NK-92 (cell line): ENCODE measurements around the gene RNF144A.

Source experiments
- DNase-seq: peaks from one replicate; lab custom pipeline; 2025; ENCODE audit not compliant: unreplicated experiment; lab: John Stamatoyannopoulos, UW

The RNF144A gene

DNA sequence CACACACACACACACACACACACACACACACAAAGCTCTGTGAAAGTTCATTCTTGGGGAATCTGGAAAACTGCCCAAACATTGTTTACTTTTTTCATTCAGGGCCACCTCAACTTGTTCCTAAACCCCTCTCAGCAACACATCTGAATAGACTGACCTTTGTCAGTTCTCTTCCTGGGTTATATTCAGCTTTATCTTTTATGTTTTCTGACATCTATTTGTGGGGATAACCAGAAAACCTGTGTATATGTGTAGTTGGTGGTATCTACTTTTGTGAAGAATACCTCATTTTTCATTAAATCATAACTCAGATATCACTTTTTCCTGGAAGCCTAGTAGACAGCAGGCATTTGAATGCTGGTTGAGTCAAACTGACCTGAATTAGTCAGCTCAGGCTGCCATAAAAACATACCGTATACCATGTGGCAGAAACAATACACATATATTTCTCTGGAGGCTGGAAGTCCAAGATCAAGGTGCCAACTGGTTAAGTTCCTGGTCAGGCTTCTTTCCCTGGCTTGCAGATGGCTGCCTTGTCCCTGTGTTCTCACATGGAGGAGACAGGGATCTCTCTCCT, 11.0 kb upstream of the RNF144A start:
- no peak for DNase-seq

DNA sequence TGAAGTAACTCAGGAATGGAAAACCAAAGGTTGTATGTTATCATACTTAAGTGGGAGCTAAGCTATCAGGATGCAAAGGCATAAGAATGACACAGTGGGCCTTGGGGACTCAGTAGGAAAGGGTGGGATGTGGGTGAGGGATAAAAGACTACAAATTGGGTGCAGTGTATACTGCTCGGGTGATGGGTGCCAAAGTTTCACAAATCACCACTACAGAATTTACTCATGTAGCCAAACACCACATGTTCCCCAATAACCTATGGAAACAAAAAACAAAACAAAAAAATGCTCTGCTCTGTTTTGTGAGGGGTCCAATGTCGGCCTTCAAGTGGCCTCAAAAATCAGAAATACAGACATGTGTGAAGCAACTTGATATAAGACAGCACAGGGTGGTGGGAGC, 8.9 kb upstream of the RNF144A start:
- no peak for DNase-seq

DNA sequence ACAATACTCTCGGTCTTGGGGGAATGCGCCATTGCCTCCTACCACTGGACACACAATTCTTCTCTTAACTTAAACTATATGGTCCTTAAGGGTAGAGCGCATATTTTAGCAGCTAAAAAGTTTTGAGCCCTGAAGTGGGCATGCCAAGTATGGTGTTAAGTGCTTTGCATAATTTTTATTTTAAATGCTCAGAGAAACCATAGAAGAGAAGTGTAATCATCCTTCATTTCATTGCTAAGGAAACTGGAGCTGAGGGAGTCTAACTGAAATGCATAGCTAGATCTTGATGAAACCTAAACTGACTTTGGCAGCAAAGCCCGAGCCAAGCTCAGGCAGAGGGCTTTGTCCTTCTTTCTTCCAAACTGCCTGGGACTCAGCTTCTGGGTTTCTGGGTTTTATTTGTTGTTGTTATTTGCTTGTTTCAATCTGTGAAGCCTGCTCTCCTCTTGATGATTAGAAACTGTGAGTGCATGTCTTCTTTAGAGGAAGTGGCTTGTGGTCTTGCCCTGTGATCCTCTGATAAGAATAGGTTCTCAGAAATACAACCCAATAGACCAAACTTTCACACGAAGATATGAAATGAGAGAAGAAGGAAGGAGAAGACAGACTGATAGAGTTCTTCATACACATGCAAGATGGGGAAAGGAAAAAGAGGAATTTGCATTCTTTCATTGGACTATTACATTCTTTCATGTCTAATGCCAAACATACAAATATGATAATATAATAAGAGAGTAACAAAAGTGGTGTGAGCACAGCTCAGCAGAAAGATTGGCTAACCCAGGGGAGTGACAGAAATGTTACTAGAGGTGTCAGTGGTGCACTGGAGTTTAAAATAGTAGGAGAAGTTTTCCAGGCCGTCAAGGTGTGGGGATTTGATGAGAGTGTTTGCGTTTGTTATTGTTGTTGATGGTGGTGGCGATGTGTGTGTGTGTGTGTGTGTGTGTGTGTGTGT, 7.5 kb upstream of the RNF144A start:
- DNase-seq: no peak

DNA sequence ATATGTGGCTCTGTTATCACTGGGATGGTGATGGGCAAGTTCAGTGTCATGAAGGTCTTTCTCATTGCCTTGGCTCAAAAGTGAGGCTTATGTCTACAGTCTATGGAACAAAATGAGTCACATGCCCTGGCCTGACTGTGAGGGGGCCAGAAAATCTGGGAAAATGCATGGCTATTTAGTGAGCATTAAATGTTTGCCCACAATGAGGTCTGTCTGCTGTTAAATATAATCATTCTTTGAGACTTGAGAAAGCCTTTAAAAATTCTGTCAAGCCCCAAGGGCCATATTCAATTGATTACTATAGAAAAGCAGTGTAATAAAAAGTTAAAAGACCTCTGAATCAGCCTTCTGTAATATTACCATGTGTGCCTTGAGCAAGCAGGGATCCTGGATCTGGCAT, 5.5 kb upstream of the RNF144A start:
- DNase-seq: no peak

- no peak for DNase-seq
Observed at GRCh38 chr2:6913415-6914157, 3.6 kb upstream of the RNF144A start.

DNA sequence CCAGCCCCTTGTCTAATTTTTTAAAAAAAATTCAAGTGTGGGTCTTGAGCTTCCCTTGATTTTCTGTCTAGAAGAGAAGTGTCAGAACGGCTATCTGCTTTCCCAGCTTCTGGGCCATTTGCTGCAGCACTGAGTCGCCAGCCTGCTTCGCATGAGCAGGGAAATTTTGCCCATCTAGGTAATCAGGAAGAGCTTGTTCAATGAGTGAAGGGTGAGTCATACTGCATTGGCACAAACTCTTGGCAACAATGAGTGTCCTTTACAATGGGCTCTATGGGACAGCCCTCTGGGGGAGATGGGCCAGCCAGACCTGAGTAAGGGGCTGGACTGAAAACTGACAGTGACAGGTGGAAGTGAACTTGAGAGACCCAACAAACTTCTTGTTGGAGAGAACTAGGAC, 2.4 kb upstream of the RNF144A start:
- DNase-seq: no peak

DNA sequence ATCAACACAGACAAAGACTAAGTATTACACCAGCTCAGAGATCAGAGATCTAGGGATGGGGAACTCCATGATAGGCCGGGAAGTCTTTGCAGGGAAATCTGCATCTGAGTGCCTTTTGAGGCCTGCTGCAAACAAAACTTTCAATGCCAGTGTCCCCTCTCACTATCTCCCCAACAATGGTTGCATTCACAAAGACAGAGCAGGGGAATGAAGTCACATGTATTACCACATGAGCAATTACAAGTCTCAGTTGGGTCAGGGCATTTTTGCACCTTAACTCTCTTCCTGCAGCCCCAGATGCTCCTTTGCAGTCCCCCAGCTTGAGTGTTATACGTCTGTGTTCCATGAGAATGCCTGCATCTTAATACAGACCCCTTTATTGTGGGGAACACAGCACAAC, 1.8 kb upstream of the RNF144A start:
- no peak for DNase-seq

GRCh38 chr2:6916224-6916623, 988 bp upstream of the RNF144A start:
- DNase-seq: no peak

DNA sequence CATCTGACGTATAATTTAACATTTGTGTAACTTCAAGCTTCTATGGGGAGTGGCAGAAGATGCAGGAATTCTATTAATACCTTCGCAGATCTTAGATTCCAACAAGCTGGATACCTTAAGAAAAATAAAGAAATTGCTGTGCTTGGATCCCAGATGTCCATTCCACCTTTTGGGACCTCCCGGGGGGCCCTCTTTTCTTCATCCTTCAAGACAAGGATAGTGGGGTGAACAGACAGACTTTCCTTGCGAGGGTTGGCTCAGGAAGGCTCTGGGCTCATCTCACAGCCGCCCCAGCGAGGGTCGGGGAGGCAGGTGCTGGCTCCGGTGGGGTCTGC, 509 bp upstream of the RNF144A start:
- DNase-seq: no peak

DNA sequence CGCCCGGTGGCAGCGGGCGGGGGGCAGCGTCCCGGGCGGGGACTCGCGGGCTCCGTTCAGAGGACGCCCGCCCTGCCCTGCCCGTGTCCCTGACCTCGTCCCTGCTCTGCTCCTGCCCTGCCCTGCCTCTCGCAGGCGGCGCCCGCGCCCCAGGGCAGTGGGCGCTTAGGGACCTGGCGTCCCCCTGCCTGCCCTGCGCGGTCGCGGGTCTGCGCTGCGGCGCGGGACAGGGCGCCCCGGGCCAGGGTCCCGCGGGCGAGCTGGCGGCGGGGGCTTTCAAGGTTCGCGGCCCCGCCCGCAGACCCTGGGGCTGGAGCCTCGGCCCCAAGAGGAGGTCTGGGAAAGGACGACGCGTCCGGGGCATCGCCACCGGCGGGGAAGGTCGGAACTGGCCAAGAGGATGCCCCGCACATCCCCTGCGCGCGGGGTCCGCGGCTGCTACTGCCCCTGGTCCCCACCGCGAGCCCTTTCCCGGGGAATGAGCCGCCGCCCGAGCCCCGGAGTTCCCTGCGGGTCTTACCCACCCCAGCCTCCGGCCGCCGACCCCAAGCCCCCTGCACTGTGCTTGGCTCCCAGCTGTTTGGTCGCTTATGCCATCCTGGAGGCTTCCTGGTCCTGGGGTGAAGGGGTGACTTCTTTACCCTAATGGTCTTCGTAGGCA, 679 bp downstream of the RNF144A start:
- DNase-seq: no peak

DNA sequence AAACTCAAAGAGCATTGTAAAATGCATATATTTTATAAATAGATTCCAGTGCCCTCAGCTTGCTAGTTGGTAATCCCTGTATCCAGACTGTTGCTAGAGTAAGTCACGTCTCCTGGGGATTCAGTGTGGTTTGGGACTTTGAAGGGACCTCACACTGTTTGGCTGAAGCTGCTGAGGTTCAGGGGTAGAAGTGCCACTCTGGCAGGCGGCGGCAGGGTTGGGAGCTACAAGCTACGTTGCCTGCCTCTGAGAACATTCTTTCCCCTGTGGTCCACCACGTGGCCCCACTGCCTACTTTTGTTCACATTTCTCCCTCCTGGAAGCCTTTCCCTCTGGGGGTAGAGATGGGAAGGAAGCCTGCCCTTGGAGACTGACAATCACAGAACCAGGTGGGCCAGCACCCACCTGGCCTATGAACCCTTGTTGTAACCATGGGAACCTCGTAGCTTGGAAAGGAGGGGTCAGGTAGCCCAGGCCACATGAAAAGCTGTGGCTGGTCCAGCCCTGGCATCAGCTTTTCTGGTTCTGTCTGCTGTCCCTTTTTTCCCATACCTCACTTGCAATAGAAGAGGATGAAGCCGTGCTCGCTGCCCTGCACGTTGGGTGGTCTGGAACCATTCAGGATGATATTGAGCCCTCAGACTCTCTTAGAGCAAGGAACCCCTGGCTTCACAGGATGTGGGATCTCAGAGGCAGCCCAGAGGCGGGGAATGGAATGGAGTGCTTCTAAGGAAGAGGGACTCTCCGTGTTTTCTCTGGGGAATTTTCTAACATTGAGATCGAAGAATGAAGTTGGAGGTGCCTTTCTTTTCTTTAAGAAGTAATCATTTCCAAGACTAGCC, 2.9 kb downstream of the RNF144A start:
- DNase-seq: no peak

DNA sequence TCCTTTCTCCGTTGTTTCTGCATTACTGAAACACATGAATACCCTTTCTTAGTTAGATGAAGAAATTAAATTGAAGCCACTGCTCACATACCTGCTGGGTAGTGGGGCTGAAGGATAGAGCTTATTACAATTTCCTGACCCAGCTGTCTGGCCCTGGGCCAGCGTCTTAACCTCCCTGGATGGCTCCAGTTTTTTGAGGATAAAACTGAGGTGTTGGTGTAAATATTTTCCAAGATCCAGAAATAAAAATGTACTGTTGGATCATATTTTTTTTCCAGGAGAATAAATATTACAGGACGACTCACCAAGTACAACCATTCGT, 3.5 kb downstream of the RNF144A start:
- DNase-seq: no peak

DNA sequence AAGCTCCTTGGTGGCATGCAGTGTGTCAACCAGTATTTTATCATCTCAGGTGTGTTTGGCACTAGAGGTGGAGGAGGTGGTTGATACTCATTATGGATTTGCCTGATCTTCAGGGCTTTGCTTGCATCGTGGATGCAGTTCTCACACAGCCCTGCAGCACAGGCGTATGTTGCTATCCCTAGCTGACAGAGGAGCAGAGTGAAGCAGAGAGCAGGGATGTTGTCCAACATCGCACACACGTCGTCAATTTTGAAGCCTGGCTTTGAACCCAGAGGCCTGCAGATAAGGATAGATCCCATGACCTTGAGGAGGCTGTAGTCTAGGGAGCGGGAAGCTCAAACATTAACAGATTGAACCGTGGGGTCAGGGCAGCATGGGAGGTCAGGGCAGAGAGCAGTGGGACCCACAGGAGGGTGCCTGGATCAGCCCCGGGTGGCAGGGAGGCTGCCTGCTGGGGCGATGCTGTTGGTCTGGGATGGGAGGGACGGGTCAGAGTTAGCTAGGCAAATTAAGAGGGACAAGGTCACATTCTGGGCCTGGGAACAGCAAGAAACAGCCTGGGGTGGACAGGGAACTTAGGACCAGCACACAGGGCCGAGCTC, 4.2 kb downstream of the RNF144A start:
- no peak for DNase-seq

GRCh38 chr2:6922201-6922656, 5.0 kb downstream of the RNF144A start:
- DNase-seq: no peak

DNA sequence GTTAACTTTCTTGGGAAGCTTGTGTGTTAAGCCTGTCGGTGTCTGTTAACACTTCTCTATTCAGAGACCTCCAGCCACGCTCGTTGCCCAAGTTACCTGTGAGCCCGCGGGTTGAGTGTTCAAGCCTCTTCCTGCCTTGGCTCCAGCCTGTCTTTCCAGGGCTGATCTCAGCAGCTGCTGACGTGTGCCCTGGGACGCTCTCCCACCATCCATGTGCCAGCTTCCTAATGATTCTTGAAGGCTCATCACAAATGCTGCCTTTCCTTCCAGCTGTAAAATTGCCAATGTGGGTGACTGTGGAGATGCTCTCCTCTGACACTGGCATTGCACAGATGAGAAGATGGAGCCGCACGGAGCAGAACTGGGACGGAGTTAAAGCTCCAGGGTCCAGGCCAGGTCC, 6.1 kb downstream of the RNF144A start:
- no peak for DNase-seq

DNA sequence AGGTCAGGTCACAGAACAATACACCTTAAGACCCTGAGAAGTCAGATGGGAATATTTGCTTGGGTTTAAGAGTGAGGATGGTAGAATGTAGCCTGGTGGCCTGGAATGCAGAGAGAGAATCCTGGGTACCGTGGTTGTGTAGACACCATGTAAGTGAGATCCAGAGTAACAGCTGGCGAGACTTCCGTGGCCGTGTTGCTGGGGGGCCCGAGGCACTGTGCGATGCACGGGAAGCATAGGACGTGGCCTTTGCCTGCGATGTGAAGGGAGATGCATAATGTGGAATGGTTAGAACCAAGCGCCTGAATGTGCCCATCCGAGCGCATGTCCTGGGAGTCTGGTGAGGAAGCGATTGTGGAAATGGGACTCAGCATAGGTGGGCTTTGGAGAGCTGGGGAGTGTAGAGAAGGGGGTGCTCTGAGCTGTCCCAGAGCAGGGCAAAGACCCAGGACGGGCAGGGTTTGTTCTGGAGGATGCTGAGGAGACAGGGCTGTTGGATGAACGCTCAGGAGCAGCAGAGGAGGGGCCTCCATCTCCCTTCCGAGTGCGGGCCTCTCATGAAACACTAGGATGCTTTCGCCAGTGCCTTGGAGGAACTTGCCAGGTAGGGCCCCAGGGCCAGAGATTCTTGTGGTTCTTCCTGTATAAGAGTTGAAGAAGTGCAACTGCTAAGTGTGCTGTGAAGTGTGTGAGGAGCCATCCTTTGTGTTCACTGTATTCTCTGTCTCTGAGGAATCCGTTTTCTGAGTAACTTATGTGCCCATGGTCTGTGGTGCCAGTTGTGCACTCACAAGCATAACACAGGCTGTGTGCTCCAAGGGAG, 7.1 kb downstream of the RNF144A start:
- no peak for DNase-seq

DNA sequence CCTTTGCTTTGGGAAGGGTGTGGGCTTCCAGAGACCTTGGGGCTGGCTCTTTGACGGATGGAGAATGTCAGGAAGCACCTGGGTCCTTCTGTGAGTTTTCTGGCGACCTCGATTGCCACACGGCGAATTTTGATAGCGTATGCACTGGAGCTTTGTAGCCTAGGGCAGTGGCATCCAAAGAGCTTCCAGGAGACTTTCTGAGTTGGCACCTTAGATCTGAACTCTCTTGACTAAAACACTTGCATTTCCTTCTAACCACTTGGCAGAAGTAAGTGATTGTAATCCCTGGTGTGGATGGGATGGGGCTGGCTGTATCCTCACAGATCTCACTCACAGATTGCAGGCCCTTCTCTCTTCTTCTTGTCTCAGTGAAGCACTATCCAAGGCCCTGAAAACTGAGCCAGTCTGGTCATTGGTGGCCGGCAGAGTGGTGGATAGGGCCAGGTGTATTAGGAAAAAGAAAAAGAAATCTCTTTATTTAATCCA, 7.8 kb downstream of the RNF144A start:
- no peak for DNase-seq

GRCh38 chr2:6926071-6926732, 9.0 kb downstream of the RNF144A start:
- DNase-seq: no peak

DNA sequence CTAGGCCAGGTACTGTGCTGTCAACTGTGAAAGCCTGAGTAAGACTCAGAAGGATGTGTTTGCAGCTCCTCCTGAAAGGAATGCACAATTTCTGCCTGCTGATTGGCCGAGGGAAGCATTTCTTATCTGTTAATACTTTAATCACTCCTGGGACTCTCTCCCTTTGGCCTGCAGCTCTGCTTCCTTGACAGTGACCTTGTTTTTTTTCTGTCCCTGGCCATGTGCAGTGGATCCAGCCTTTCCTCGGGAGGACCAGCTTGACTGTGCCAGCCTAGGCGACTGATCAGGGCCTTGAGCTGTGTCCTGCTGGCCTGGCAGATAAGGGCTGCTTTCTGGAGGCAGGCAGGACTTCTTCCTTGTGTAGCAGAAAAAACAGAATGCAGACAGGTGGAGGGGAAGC, 10.0 kb downstream of the RNF144A start:
- DNase-seq: no peak
